ENCODE data around the gene ADPRH. TPM values are rescaled to one million over a fixed set of nuclear protein-coding genes. Genes with fewer than 3 reads are reported as not detected.

The ADPRH gene
- total and polyA plus RNA-seq, 10 of the 15 experiments (the other 5 are each of a cell fraction or from before 2014, with no cell fraction given) = 2.3 to 32.6 (median 19.0) TPM

- TF ChIP-seq RCOR1 (conservative IDR thresholded peaks at IDR 0.05; ENCODE audit: low read depth, low read length) (no peak), SMAD1 (IDR thresholded peaks at IDR 0.05; ENCODE audit: low read depth, partially characterized antibody) (peak; percentile 48), ATF2 (IDR thresholded peaks at IDR 0.05; ENCODE audit: low read length) (no peak; the same call in 1 of the 2 replicates), HSF1 (IDR thresholded peaks at IDR 0.05; ENCODE audit: low read depth, low read length) (no peak)
Measured at GRCh38 chr3:119597548-119598288, 18.4 kb downstream of the ADPRH start, which contains the start of gene PLA1A (continued).

- RAD21 ChIA-PET (ENCODE audit: unreplicated experiment) = interaction anchor here (1.0 to 7.2 kb wide), 20 partner anchors 12 to 496 kb away, joined by 3 to 239 read pairs (median 22); partner anchors contain the start of genes ADPRH, ARHGAP31, CD80 and COX17
- POLR2A ChIA-PET = interaction anchor here (0.6 to 10.4 kb wide), 16 partner anchors 10 to 294 kb away, joined by 3 to 133 read pairs (median 16); partner anchors contain the start of genes ADPRH, CD80, COX17 and TMEM39A
- DNase-seq (ENCODE audit: low read depth, low spot score) = peak; percentile 87
- FAIRE-seq = no peak
- H3K4me1 ChIP-seq (ENCODE audit: control insufficient read depth, insufficient read depth, low read length) = peaks cover 64% of the 10 kb centered on the region
- ATAC-seq = peak; percentile 60
- no peaks in the 10 kb centered on the region for H3K36me3 ChIP-seq (ENCODE audit: control insufficient read depth in 2 of 2, insufficient read depth in 2 of 2, low read length in 1 of 2)
- CTCF ChIA-PET = interaction anchor here (1.0 to 9.5 kb wide), 17 partner anchors 8 to 246 kb away, joined by 3 to 296 read pairs (median 22); partner anchors contain the start of genes ADPRH, CD80, COX17 and TIMMDC1
- H3K27ac ChIP-seq (ENCODE audit: control insufficient read depth, insufficient read depth) = peak overlapping the region; percentile 87
- H3K4me3 ChIP-seq = peak overlapping the region; percentile 43
- WGBS (ENCODE audit: insufficient coverage, insufficient replicate concordance, low lambda C conversion rate, missing lambda C conversion rate) = 5% methylated on average over 1 of the region's 1 CpG
- peak overlapping the region; percentile 6; the same call in 1 of the 2 replicates for H2AFZ ChIP-seq (ENCODE audit: control insufficient read depth, low read depth, low read length)
- TSS peak; percentile 85 for BruUV-seq (replicated peaks)
- intact Hi-C loops (cut with micrococcal nuclease; ENCODE audit: unreplicated experiment) (loop anchor here (1.0 kb wide), 3 partner anchors 18 to 36 kb away; no protein-coding TSS in a partner anchor), in situ Hi-C loops (cut with MboI) (loop anchor here (5.0 kb wide), 1 partner anchor 79 kb away; the partner anchor contains the start of gene COX17)
- H3K27me3 ChIP-seq (replicated peaks in 1 of 2; ENCODE audit: control insufficient read depth in 2 of 2, insufficient read depth in 2 of 2, low read length in 1 of 2) = no peaks in the 10 kb centered on the region
- peaks cover 26% of the 10 kb centered on the region for H3K79me2 ChIP-seq (ENCODE audit: control insufficient read depth, insufficient read depth, low read length)
- SMC1A ChIA-PET (ENCODE audit: uncharacterized antibody, unreplicated experiment) = interaction anchor here (0.7 to 7.6 kb wide), 22 partner anchors 9 to 246 kb away, joined by 3 to 329 read pairs (median 14); partner anchors contain the start of genes ADPRH, CD80, COX17 and TIMMDC1
- peak overlapping the region; percentile 80 for H3K9ac ChIP-seq (ENCODE audit: control insufficient read depth, insufficient read depth, low read length)
- no peaks in the 10 kb centered on the region for H4K20me1 ChIP-seq (ENCODE audit: control insufficient read depth, insufficient read depth)
- no peaks in the 10 kb centered on the region for H3K9me3 ChIP-seq (replicated peaks; ENCODE audit: control insufficient read depth, insufficient read depth, low read length)
- peak overlapping the region; percentile 80 for H3K4me2 ChIP-seq (ENCODE audit: control insufficient read depth, insufficient read depth)
- TF ChIP-seq PAX5 (IDR thresholded peaks at IDR 0.05; ENCODE audit: borderline replicate concordance, low read depth, low read length) = peak; percentile 14; the same call in 1 of the 2 replicates
- TF ChIP-seq BCL3 (IDR thresholded peaks at IDR 0.05; ENCODE audit: borderline replicate concordance, insufficient read depth, low read depth, low read length, poor library complexity, severe bottlenecking) = peak; percentile 93
- peak; percentile 87 for TF ChIP-seq MLLT1 (IDR thresholded peaks at IDR 0.05)
- peak; percentile 74 for TF ChIP-seq EED (IDR thresholded peaks at IDR 0.05; ENCODE audit: low read depth)
- peak; percentile 77 for TF ChIP-seq RUNX3 (IDR thresholded peaks at IDR 0.05; ENCODE audit: low read length)
Measured at GRCh38 chr3:119598410-119599098, 19.3 kb downstream of the ADPRH start.
